ENCODE results near the gene MRPS12. TPM values are rescaled to one million over a fixed set of nuclear protein-coding genes. Genes with fewer than 3 reads are reported as not detected.

MRPS12 gene
- total RNA-seq, 4 donors from 2014 or later, result 27.2 to 74.6 (median 44.2) TPM

DNA sequence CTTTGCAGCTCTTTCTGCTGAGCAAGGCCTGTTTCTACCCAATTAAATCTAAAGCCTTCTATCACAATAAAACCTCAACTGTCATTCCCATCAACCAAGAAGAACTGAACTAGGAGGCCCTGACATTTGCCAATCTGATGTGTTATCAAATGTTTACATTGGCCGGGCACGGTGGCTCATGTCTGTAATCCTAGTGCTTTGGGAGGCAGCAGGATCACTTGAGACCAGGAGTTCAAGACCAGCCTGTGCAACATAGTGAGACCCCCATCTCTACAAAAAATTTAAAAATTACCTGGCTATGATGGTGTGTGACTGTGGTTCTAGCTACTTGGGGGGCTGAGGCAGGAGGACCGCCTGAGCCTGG is 47.6 kb downstream of the MRPS12 start:
- no peak overlapping the region for H3K4me3 ChIP-seq
- WGBS, 2 donors, result 59 to 100% methylated on average over 1 to 2 of the region's 3 CpGs
- H3K36me3 ChIP-seq, result no peaks in the 10 kb centered on the region
- H3K4me1 ChIP-seq, result peaks cover 11 to 29% (median 12%) of the 10 kb centered on the region in 3 donors
- intact Hi-C loops (cut with DNase I), result no loop called here
- H3K27me3 ChIP-seq, result peaks cover 0 to 15% (median 0%) of the 10 kb centered on the region in 4 donors
- H3K9me3 ChIP-seq, result no peaks in the 10 kb centered on the region
- no peak for TF ChIP-seq POLR2A (IDR thresholded peaks at IDR 0.05)
- TF ChIP-seq, protein P1, sequence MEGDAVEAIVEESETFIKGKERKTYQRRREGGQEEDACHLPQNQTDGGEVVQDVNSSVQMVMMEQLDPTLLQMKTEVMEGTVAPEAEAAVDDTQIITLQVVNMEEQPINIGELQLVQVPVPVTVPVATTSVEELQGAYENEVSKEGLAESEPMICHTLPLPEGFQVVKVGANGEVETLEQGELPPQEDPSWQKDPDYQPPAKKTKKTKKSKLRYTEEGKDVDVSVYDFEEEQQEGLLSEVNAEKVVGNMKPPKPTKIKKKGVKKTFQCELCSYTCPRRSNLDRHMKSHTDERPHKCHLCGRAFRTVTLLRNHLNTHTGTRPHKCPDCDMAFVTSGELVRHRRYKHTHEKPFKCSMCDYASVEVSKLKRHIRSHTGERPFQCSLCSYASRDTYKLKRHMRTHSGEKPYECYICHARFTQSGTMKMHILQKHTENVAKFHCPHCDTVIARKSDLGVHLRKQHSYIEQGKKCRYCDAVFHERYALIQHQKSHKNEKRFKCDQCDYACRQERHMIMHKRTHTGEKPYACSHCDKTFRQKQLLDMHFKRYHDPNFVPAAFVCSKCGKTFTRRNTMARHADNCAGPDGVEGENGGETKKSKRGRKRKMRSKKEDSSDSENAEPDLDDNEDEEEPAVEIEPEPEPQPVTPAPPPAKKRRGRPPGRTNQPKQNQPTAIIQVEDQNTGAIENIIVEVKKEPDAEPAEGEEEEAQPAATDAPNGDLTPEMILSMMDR (IDR thresholded peaks at IDR 0.05), result no peak
- no peak overlapping the region for H3K27ac ChIP-seq
- no peak for DNase-seq

DNA sequence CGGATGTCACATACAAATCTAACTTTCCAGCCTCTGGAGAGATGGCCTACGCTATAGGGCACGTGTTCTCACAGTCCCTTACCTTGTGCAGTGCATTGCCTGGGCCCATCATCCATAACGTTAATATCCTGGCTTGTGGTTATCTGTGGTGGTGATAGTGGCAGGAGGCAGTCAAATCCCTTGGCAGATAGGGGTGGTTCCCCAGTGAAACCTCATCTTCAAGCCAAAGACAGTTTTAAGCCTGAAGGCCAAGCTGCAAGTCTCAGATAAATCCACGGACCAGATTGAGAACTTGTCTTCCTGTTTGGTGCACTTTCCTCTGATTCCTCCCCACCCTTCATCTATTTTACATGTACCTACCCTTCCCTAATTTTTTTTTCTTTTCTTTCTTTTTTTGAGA is 49.1 kb downstream of the MRPS12 start:
- TF ChIP-seq POLR2A (IDR thresholded peaks at IDR 0.05), result no peak
- TF ChIP-seq, protein P1 (IDR thresholded peaks at IDR 0.05), result no peak
- no peaks in the 10 kb centered on the region for H3K9me3 ChIP-seq
- WGBS, 2 donors, result 81 to 88% methylated on average over 5 of the region's 5 CpGs
- DNase-seq, result no peak
- H3K4me1 ChIP-seq, result peaks cover 11 to 19% (median 12%) of the 10 kb centered on the region in 3 donors
- no peaks in the 10 kb centered on the region for H3K36me3 ChIP-seq
- H3K27me3 ChIP-seq, result peaks cover 0 to 15% (median 0%) of the 10 kb centered on the region in 4 donors
- intact Hi-C loops (cut with DNase I), result no loop called here
- no peak overlapping the region for H3K4me3 ChIP-seq
- no peak overlapping the region for H3K27ac ChIP-seq

DNA sequence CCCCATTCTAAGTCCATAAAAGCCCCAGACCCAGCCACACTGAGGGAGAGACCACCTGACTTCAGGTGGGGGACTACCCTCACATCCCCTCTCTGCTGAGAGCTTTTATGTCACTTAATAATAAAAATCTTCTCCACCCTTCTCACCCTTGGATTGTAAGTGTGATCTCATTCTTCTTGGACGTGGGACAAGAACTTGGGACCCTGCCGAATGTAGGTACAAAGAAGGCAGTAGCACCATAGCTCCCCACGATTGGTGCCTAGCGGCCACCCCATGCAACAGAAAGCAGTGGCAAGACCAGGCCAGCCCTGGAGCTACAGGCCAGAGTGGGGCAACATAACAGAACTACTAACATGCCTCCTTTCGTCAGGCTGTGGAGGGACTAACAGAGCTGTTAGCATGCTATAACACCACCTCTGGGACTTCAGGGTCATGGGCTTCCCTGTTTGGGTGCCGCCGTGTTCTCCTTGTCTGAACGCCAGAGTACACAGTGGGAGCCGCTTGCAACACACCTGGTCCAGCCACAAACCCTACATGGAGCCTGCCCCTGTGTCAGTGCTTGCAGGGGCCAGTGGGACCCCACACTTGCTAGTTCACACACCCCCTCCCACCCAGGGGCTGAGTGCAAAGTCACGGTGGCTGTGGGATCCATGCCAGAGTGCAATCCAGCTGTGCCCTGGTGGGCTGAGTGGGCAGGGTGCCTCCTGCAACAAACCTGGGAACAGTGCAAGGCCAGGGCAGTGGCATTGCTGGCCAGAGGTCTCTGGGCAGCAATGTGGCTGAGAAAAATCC is 50.0 kb downstream of the MRPS12 start:
- H3K4me3 ChIP-seq, result no peak overlapping the region
- H3K9me3 ChIP-seq, result no peaks in the 10 kb centered on the region
- intact Hi-C loops (cut with DNase I), result no loop called here
- no peak overlapping the region for H3K27ac ChIP-seq
- 90 to 100% methylated on average over 5 to 7 of the region's 10 CpGs for WGBS, 2 donors
- H3K27me3 ChIP-seq, result peaks cover 0 to 14% (median 0%) of the 10 kb centered on the region in 4 donors
- H3K4me1 ChIP-seq, result peaks cover 8 to 10% (median 10%) of the 10 kb centered on the region in 3 donors
- DNase-seq, result no peak
- no peak for TF ChIP-seq POLR2A (IDR thresholded peaks at IDR 0.05)
- TF ChIP-seq, protein P1 (IDR thresholded peaks at IDR 0.05), result no peak
- H3K36me3 ChIP-seq, result no peaks in the 10 kb centered on the region

Other genes starting within 250 kb of the MRPS12 start
- 1 to 10 TPM; 1.5 to 4.2 (median 1.8) TPM for gene CAPN12, start 186.5 kb upstream of the MRPS12 start, total RNA-seq
- 100 to 1,000 TPM in 2 of 4 donors, 10 to 100 TPM in 1, 1 to 10 TPM in 1; 7.1 to 266 (median 114) TPM for gene LGALS7, start 157.4 kb upstream of the MRPS12 start, total RNA-seq
- gene LGALS7B, start 141.7 kb upstream of the MRPS12 start, total RNA-seq, result 1,000 to 10,000 TPM in 3 of 4 donors, 100 to 1,000 TPM in 1; 871 to 2,466 (median 1,613) TPM
- gene LGALS4, start 118.0 kb upstream of the MRPS12 start, total RNA-seq, result under 1 TPM in 2 of 4 donors, not detected in 2; 0.62 to 0.76 TPM
- 100 to 1,000 TPM in 1 of 4 donors, 10 to 100 TPM in 3; 63.4 to 129 (median 85.9) TPM for gene ECH1, start 99.2 kb upstream of the MRPS12 start, total RNA-seq
- gene HNRNPL, start 81.0 kb upstream of the MRPS12 start, total RNA-seq, result 100 to 1,000 TPM; 136 to 186 (median 167) TPM
- 10 to 100 TPM in 1 of 4 donors, 1 to 10 TPM in 3; 4.8 to 14.9 (median 5.7) TPM for gene RINL, start 52.7 kb upstream of the MRPS12 start, total RNA-seq
- 10 to 100 TPM; 39.8 to 71.5 (median 52.7) TPM for gene SIRT2, start 31.3 kb upstream of the MRPS12 start, total RNA-seq
- gene NFKBIB, start 31.0 kb upstream of the MRPS12 start, total RNA-seq, result 10 to 100 TPM; 22.0 to 34.0 (median 26.7) TPM
- 1 to 10 TPM in 1 of 4 donors, under 1 TPM in 2, not detected in 1; 0.76 to 2.4 (median 0.83) TPM for gene CCER2, start 18.8 kb upstream of the MRPS12 start, total RNA-seq
- 10 to 100 TPM; 21.2 to 32.7 (median 25.2) TPM for gene SARS2, start 181 bp upstream of the MRPS12 start, total RNA-seq
- gene FBXO17, start 44.8 kb downstream of the MRPS12 start, total RNA-seq, result 10 to 100 TPM in 1 of 4 donors, 1 to 10 TPM in 3; 3.9 to 18.3 (median 8.8) TPM
- 10 to 100 TPM in 2 of 4 donors, 1 to 10 TPM in 2; 5.7 to 14.0 (median 8.3) TPM for gene FBXO27, start 101.6 kb downstream of the MRPS12 start, total RNA-seq
- gene ACP7, start 153.4 kb downstream of the MRPS12 start, total RNA-seq, result under 1 TPM in 3 of 4 donors, not detected in 1; 0.19 to 0.57 (median 0.40) TPM
- 10 to 100 TPM; 12.2 to 40.1 (median 18.3) TPM for gene PAK4, start 194.8 kb downstream of the MRPS12 start, total RNA-seq

All from esophagus squamous epithelium (tissue), 5 donors.